Adrenal gland (tissue), 12 donors: Measurements from ENCODE around the gene GLYAT. TPM values are rescaled to one million over a fixed set of nuclear protein-coding genes. Genes with fewer than 3 reads are reported as not detected.

Experiments used
- DNase-seq, 7 donors: peaks; one replicate each; pipeline ENCODE4 v3.0.0-alpha.2; 2019 to 2020
- H3K27ac ChIP-seq, 5 donors: fragments of 200-600 bp; sonication (generic) in 4 of 5; 1 replicate in 3 of 5; 2 replicates in 2 of 5; pipeline versions ENCODE4 v1.5.1 to v1.8.0; 2016 to 2020; ENCODE audit warnings: mild to moderate bottlenecking in 1 of 5
- H3K27me3 ChIP-seq: fragments of 200-600 bp; 2 replicates; pipeline ENCODE4 v1.8.0; 2021
- H3K36me3 ChIP-seq, 2 donors: fragments of 200-600 bp; replicated peaks in 1 of 2; 1 replicate in 1 of 2; 2 replicates in 1 of 2; pipeline versions ENCODE4 v1.5.1 to v1.8.0; 2018 to 2022
- H3K4me1 ChIP-seq, 2 donors: fragments of 200-600 bp; replicated peaks in 1 of 2; 1 replicate in 1 of 2; 2 replicates in 1 of 2; pipeline versions ENCODE4 v1.5.1 to v1.8.0; 2018 to 2021
- H3K4me3 ChIP-seq, 4 donors: fragments of 200-600 bp; sonication (generic) in 3 of 4; one replicate each; pipeline ENCODE4 v1.5.1; 2016 to 2018
- H3K9me3 ChIP-seq, 3 donors: fragments of 200-600 bp; sonication (generic) in 1 of 3; replicated peaks in 1 of 3; 1 replicate in 2 of 3; 2 replicates in 1 of 3; pipeline versions ENCODE4 v1.5.1 to v1.8.0; 2016 to 2021
- POLR2A ChIP-seq, 2 donors: fragments of 450-650 bp; IDR thresholded peaks; one replicate each; pipeline ENCODE4 v1.6.1; 2017; ENCODE audit warnings: antibody characterized with exemption in 2 of 2, mild to moderate bottlenecking in 2 of 2, moderate library complexity in 1 of 2
- WGBS, 4 donors: extraction: QIAGEN DNeasy Blood & Tissue Kit in 2 of 4; methylation state at CpG; one replicate each; pipeline versions ENCODE4 v1.1.5 to v1.1.7; 2013 to 2017; 5-methylcytosine and 5-hydroxymethylcytosine counted together
- intact Hi-C, 2 donors: fragments of 100-400 bp; cut with DNase I; formaldehyde crosslinking; loops; one replicate each; pipeline versions ENCODE4 v1.14.1 to v1.15.0; 2022 to 2023
- polyA plus RNA-seq, 3 donors: library from polyadenylated mRNA; stranded (reverse); fragments of 200-250 nt in 2 of 3; fragments of 350-450 nt in 1 of 3; fragmentation: Illumina TruSeq in 1 of 3; extraction: RNeasy Lipid Tissue Mini Kit (QIAGEN cat#74804) in 1 of 3; gene quantifications; one replicate each; pipeline ENCODE4 v1.2.3, GENCODE V29; 2013 to 2014
- total RNA-seq, 9 donors: library from RNA; depleted of rRNA in 4 of 9; stranded (reverse); fragments of >200 nt in 4 of 9; fragments of 120-200 nt in 1 of 9; fragmentation: NEBNext Ultra II Directional in 1 of 9; extraction: Animal tissue kit (Norgen Biotek cat#: 25700) in 1 of 9; gene quantifications; one replicate each; pipeline versions ENCODE4 v1.1.0 to v1.2.4, GENCODE V29; 2013 to 2023
- TF ChIP-seq, protein P1 (sequence below), 6 experiments: fragments of 450-650 bp in 4 of 6; fragments of 200-600 bp in 2 of 6; sonication (generic) in 1 of 6; IDR thresholded peaks; 1 replicate in 5 of 6; 2 replicates in 1 of 6; pipeline versions ENCODE4 v1.5.1 to v1.8.0; 2016 to 2021; ENCODE audit warnings: antibody characterized with exemption in 6 of 6, mild to moderate bottlenecking in 2 of 6, moderate library complexity in 1 of 6
- donor health status: healthy with polysubstance abuse.
- donor health status: Bipolar disorder and iron deficiency.
- donor health status: DM: yes; HTN: yes; CAD: no.
- donor health status: DM: no; HTN: no; CAD: no.
- donor health status: DM: no; HTN: no; CAD: no.
- donor health status: DM: yes; HTN: yes; CAD: no.

The GLYAT gene
- total and polyA plus RNA-seq, 12 donors, result 0.09 to 0.29 (median 0.13) TPM; not detected in 9

GRCh38 chr11:58757439-58757838, 25.7 kb upstream of the GLYAT start:
- intact Hi-C loops, result no loop called here
- no peaks in the 10 kb centered on the region for H3K36me3 ChIP-seq
- no peak overlapping the region for H3K4me3 ChIP-seq
- TF ChIP-seq POLR2A (IDR thresholded peaks at IDR 0.05), result no peak
- TF ChIP-seq, protein P1, sequence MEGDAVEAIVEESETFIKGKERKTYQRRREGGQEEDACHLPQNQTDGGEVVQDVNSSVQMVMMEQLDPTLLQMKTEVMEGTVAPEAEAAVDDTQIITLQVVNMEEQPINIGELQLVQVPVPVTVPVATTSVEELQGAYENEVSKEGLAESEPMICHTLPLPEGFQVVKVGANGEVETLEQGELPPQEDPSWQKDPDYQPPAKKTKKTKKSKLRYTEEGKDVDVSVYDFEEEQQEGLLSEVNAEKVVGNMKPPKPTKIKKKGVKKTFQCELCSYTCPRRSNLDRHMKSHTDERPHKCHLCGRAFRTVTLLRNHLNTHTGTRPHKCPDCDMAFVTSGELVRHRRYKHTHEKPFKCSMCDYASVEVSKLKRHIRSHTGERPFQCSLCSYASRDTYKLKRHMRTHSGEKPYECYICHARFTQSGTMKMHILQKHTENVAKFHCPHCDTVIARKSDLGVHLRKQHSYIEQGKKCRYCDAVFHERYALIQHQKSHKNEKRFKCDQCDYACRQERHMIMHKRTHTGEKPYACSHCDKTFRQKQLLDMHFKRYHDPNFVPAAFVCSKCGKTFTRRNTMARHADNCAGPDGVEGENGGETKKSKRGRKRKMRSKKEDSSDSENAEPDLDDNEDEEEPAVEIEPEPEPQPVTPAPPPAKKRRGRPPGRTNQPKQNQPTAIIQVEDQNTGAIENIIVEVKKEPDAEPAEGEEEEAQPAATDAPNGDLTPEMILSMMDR (IDR thresholded peaks at IDR 0.05), result no peak
- H3K4me1 ChIP-seq, result no peaks in the 10 kb centered on the region
- no peaks in the 10 kb centered on the region for H3K27me3 ChIP-seq
- no peaks in the 10 kb centered on the region for H3K9me3 ChIP-seq
- DNase-seq, result no peak
- H3K27ac ChIP-seq, result no peak overlapping the region

- DNase-seq, result no peak
- Histone ChIP-seq H3K4me3 (no peak overlapping the region), H3K9me3 (no peaks in the 10 kb centered on the region), H3K4me1 (no peaks in the 10 kb centered on the region), H3K36me3 (no peaks in the 10 kb centered on the region), H3K27ac (no peak overlapping the region), H3K27me3 (no peaks in the 10 kb centered on the region)
- TF ChIP-seq, protein P1 (IDR thresholded peaks at IDR 0.05), result no peak
- TF ChIP-seq POLR2A (IDR thresholded peaks at IDR 0.05), result no peak
- intact Hi-C loops, result no loop called here
- 64 to 76% (median 70%) methylated on average over 5 of the region's 5 CpGs for WGBS, 4 donors
Measured at GRCh38 chr11:58745705-58746364, 14.1 kb upstream of the GLYAT start.

- TF ChIP-seq, protein P1 (IDR thresholded peaks at IDR 0.05), result no peak
- no peak for TF ChIP-seq POLR2A (IDR thresholded peaks at IDR 0.05)
- no peak overlapping the region for H3K27ac ChIP-seq
- no peaks in the 10 kb centered on the region for H3K36me3 ChIP-seq
- no peaks in the 10 kb centered on the region for H3K4me1 ChIP-seq
- no peak overlapping the region for H3K4me3 ChIP-seq
- no peaks in the 10 kb centered on the region for H3K9me3 ChIP-seq
- DNase-seq, result no peak
- no peaks in the 10 kb centered on the region for H3K27me3 ChIP-seq
- intact Hi-C loops, result no loop called here
Measured at GRCh38 chr11:58744988-58745704, 13.4 kb upstream of the GLYAT start.

DNA sequence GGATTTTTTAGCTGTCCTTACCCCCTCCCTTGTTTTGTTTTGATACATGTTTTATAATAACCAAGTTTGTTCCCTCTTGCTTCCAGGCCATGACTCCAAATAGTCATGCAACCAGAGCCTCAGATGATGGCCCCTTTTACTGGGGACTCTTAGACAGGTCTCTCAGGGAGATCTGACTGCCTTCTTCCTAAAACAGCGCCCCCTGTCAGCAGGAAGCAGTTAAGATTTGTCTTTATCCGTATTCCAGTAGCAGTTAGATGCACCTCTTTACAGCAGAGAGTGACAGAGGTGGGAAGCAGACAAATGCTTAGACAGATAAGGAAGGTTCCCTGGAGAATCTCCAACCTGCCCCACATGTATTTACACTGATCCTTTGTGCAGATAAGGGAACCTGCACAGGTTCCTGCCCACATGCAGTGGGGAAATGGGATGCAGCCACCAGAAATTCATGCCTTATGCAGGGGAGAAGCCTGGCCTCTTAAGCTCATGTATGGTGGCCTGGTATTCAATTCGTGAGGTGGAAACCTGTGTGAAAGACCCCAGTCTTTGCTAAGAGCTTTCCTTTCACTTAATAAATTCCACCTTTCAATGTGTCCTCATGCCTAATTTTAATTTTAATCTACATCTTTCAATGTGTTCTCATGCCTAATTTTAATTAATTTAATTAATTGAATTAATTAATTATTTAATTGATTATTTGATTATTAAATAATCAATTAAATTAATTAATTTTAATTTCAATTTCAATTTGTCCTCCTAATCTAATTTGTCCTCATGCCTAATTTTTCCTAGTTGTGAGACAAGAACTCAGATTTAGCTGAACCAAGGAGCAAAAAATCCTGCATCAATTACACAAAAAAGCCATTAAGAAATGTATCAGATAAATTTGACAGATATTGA, 11.5 kb upstream of the GLYAT start:
- Histone ChIP-seq H3K27me3 (no peaks in the 10 kb centered on the region), H3K27ac (no peak overlapping the region), H3K4me1 (no peaks in the 10 kb centered on the region), H3K4me3 (no peak overlapping the region), H3K36me3 (no peaks in the 10 kb centered on the region), H3K9me3 (no peaks in the 10 kb centered on the region)
- intact Hi-C loops, result no loop called here
- WGBS, 4 donors, result 51 to 58% (median 53%) methylated on average over 3 of the region's 3 CpGs
- DNase-seq, result no peak
- TF ChIP-seq, protein P1 (IDR thresholded peaks at IDR 0.05), result no peak
- no peak for TF ChIP-seq POLR2A (IDR thresholded peaks at IDR 0.05)
